Measurements from ENCODE around the gene CAT.

Gene CAT

DNA sequence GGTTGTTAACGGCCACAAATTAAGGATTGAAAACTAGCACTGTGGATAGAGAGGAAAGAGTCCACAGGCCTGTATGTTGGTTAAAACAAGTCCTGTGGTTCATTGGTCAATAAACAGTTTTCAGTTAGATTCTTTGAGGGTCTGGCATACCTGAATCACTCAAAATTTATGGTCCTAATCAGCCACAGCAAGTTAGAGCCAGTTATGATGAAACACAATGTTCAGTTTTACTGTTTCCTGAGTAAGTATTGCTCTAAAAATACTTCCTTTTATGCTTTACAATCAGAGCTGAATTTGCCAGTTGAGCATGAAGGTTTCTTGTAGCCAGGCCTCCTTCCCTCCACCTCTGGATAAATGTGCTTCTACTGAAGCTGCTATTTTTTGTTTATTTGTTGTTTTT lies 12.9 kb upstream of the CAT start:
- DNase-seq: no peak

DNA sequence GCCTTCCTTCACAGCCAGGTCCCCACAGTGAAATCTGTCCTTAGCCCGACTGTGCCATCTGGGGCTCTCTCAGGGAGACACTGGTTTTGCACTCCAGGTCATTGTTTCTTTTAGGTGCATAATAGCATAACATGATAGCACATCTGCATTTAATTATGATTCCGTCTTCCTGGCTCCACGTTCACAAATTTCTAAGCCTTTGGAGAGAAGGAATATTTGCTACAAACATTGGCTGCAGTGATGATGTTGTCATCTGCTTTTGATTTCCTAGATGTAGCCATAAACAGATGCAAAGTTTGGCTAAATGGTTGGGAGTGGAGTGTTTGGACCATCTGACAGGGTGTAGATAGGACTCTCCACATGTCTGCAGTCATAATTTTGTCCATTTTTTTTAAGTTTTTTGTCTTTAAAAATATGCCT lies 12.0 kb upstream of the CAT start:
- no peak for DNase-seq

DNA sequence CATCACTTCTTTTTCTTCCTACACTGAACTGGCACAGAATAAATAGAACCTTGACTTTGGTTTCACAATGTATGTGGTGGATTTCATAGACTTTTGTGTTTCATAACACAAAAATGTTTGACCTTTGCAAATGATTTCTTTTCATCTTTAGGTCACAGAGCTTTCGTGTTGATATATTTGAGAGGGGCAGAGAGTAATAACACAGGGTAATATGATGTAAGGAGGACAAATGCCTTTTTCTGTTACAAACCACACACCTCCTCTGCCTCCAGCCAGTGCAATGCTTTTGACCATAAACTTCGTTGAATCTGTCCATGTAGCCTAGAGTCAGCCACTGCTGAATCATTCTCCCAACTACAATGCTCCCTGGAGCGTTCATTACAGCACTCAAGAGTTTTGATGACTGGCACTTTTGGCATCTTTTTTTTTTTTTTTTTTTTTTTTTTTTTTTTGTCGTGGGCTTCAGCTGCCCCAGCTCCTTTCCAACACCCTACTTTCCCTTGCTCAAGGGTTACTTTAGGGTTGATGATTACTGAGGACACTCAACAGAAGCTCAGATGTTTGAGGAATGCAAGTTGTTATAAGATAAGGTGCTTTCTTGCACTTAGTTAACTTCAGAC lies 11.4 kb upstream of the CAT start:
- peak; percentile 14 for DNase-seq

DNA sequence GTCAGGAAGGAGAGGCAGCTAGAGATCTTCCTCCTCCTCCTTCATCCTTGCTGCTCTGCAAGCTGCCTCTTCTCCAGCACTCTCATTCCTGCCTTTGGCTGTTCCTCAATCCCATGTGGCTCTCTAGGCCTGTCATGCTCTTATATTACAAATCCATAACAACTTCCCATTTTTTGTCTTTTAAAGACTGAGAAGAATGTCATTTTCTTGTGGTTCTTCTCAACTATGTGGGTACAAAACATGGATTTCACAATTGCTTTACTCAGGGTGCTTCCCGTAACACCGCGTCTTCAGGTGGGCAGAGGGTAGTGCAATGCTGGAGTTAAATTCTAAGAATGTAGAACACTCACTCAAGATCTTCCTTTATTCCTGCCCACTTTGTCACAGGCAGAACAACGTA lies 6.8 kb upstream of the CAT start:
- DNase-seq: no peak

DNA sequence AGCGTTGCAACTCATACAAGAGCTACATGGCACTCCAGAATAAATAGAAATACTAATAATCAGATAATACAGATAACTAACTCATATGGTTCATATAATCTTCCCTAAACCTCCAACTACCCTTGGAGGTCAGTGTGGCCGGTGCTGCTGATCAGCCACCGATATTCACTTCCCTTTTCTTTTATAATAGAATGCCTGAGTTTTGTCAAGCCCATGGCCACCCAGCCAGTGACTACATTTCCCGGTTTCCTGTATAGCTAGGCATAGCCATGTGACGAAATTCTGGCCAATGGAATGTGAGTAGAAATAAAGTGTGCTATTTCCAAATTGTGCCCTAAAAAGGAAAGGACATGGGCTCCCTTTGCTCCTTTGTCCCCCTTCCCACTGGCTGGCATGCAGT lies 5.9 kb upstream of the CAT start:
- no peak for DNase-seq

DNA sequence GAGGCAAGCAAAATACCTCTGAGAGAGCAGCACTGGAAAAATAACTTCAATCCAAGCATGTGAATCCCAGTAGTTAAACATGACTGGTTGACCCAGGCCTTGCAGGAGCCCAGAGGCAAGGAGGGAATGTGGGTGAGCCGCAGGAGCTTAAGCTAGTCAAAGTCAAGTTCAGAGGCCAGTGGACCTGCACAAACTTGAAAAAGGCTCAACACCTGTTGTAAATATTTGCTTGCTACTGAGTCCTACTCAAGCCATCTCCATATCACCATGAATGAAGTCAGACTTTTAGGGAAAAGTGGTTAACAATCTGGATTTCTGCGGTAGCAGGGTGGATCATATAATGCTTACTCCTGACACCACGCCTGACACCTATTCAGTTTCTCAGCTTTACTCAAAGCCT lies 4.8 kb upstream of the CAT start:
- no peak for DNase-seq

DNA sequence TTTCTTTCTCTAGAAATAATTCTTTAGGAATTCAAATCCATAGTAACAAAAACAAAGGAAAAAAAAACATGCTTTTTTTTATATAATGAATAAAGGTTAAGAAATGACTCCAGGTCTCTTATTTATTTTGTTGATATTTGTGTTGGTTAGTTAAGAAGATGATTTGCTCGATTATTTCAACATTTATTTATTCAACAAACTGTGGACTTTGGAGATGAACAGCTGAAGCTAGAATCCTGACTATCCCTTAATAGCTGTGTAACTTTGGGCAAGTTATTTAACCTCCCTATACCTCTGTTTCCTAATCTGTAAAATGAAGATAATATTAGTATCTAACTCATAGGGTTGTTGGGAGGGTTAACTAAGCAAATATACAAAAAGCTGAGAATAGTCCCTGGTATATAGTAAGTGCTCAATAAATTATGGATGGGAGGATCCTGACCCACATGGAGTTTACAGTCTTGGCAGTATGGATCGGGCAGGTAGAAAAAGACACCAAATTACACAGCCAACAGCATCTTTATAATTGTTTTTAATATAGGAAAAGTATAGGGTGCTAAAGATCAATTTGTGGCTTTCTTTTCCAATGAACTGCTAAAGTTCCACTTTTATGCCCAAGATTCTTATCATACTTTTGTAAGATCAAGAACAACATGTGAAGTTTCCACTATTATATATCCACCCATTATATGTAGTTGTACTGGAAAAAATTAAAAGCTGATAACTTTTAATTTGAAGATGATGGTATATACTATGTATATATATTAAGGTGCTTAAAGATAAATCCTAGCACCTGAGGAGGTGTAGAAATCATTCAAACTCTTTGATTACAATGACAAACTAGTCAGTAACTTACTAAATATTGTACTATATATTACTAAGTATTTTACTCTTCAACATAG lies 1.3 kb upstream of the CAT start:
- no peak for DNase-seq

DNA sequence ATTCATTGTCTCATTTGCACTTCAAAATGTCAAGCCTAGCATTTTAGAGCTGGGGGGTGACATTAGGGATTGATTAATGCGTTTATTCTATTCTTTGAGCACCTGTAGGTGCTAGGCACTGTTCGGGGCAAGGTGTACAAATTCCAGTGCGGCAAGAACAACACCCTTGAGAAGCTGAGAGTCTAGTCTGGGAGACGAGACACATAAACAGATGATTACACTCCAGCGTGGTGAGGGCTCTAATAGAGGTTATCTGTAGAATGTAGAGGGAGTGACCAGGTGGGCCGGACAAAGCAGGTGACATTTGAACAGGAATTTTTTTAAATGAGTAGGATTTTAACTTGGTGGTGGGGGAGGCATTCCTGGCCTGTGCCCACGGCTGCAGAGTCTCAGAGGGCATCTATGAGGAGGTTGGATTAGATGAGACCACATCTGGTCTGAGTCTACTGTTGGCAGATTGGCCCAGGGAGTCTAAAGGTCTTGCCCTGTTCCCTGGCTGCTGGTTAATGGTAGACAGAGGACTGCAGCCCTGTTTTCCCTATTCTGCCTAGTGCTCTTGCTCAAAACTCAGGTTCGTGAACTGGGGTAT lies 970 bp downstream of the CAT start:
- no peak for DNase-seq

DNA sequence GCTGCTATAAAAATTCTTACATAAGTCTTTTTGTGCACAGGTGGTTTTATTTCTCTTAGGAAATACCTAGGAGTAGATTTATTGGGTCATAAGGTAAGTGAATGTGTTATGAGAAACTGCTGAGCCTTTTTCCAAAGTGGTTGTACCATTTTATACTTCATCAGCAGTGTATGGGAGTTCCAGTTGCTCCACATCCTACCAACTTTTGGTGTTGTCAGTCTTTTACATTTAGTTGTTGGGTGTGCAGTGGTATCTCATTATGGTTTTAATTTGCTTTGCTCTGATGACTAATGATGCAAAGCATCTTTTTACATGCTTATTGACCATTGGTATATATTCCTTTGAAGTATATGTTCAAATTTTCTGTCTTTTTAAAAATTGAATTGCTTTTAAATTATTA lies 3.1 kb downstream of the CAT start:
- DNase-seq: no peak

DNA sequence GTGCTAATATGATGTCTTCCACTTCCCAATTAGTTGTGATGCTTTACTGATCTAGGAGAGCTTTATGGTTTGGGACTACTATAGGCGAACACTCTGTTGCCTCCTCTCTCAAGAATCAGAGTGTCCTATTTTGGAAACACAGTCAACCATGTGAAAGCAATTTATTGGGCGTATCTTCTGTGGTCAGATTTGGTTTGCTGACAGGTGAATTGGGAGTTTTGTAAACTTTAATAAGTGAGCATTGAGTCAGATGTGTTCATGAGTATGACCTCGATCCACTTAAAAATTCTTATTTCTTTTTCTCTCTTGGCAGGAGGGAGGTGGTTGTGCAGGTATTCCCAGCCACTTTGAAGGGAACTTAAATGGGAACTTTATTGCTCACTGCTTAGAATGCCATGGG lies 4.4 kb downstream of the CAT start:
- DNase-seq: no peak

DNA sequence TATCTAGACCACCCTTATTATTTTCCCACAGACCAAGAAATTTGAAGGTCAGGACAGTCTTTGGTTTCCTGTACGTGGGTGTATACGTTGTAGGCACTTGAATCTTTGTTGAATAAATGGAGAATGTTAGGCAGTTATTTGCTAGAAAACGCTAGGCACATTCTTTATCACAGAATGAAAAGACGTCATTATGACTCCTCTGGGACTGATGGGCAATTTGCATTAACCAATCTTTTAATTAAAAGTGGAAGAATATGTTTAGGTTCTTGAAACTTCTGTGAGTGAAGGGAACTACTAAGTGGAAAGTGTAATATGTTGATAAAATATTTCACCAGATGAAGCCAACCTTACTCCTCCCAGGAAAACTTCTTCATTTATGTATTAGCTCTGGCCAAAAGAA lies 5.7 kb downstream of the CAT start:
- DNase-seq: no peak

DNA sequence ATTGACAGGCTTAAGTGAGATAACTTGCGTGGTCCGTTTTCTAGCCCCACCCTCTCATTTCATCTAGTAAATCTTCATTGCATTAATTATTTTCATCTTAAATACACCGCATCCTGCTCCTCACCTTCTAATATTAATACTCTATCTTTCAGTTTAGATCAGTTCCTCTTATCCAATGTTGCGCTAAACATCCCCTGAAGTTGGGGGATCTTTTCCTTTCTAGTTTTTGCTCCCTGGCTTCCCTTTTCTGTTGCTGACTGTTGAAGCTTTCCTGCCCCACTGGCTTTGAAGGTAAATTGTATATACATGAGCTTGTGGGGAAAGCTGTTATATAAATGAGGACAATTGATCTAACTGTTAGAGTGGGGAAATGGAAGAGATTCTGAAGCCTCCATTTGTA lies 7.2 kb downstream of the CAT start:
- no peak for DNase-seq

DNA sequence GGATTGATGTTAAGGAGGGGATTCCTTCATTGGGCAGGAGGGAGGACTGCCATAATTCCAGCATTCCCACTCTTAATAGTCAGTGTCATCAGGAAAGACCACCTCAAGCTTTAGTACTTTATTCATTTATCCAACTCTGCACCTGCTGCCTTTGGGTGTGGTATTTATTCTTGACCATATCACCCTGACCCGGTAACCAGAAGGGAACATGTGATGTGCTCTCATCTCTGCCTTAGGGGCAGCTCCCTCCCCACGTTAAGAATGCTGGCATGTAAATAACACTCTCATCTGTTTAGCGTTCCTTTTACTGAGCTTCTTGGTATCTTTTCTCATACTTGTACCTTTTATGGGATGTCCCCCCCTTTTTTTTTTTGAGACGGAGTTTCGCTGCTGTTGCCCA lies 7.7 kb downstream of the CAT start:
- DNase-seq: no peak

DNA sequence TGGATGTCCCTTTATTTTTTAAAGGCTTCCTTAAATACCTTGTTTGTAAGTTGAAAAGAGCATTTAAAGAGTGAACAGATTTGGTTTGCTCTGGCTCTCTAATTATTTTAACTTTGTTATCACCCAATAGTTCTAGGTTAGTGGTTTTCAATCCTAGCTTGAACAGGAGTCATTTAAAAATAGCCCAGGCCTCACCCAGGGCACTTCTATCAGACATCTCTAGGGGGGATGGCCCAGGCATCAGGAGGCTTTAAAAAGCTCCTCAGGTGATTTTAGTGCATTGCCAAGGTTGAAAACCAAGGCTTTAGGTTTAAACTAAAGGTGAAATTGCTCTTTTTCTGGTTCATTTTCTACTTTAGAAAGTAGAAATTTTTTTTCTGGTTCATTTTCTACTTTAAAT lies 8.3 kb downstream of the CAT start:
- no peak for DNase-seq

DNA sequence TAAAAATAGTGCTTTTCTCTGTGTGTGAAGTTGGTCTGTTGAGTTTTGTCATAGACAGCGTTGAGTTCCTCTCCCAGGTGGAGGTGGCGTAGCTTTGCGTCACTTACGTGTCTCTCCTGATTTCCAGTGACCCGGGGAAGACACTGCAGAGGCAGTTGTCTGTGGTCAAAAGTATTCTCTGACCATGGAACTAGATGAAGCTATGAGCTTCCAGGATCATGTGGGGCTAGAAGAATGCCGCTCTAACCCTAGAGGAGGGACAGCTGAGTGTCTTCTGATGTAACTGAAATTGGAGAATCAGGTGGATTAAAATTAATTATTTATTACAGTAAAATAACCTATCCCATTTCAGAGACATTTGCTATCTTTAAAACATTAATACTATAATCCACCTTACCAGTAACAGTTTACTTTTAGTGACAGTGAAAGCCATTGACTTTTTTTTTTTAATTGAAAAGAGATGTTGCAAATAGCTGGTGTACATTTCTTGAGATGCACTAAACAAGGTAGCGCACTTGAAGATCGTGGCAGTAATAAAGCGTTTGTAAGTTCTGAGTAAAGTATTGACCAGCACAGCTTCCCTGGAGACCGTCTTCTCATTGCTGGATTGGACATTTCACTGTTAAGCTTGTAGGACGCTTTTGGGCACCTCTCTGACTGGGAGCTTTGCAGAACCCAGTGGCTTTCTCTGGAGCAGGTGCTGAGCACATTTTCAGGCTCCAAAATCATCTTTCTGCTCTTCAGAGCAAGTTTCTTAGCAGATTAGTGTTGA lies 9.7 kb downstream of the CAT start:
- DNase-seq: no peak

DNA sequence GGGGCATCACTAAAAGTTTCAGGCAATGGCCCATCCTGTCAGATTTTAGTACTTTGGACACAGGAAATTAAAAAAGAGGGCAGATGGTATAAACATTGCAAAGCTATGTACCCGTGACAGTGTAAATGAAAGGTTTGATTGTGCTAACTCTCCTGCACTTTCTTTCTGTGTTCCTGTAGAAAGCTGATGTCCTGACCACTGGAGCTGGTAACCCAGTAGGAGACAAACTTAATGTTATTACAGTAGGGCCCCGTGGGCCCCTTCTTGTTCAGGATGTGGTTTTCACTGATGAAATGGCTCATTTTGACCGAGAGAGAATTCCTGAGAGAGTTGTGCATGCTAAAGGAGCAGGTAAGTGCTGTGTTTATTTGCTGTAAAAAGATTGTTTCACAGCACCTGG lies 10.3 kb downstream of the CAT start:
- no peak for DNase-seq

DNA sequence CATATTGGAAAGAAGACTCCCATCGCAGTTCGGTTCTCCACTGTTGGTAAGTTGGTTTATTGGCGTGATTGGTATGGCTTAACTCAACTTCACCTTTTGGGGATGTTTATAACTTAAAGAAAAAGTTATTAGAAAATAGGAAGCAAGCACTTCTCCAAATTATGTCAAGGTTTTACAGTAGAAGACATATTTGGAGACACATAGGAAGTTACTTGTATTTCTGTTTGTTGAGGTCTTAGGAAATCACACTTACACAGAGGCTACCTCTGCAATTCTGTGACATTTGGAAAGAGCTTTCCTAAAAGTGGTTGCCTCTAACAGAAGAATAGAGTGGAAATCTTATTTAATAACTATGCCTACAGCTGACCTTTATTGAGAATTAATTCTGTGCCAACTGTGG lies 12.3 kb downstream of the CAT start:
- no peak for DNase-seq

DNA sequence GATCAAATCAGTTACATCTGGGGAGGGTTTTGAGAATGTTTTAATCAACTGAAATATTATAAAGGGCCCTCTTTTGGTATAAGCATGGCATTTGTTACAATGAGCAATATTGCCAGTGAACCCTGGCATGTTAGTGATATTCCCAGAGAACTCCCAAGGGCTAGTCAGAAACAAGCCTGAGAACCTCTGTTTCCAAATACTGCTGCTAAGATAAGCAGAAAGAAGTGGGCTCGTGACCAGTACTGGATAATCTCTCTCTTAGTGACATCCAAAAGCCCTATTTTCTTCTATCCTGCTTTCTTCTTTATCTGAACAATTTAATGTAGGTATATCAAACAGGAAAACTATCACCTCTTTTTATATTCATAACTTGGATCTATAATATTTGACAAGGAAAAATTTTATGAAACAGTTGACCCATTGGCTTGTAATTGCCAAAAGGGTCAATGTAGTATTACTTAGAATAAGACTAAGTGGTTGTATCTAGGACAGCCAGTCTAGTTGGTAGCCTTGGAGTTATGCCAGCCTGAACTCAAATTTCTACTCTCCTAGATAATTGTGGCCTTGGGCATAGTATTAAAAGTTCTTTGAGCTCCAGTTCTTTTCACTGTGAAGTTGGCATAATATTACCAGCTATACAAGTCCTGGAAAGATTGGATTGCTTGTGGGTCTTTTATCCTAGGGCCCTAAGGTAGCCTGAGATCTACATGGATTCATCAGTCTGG lies 15.7 kb downstream of the CAT start:
- no peak for DNase-seq

DNA sequence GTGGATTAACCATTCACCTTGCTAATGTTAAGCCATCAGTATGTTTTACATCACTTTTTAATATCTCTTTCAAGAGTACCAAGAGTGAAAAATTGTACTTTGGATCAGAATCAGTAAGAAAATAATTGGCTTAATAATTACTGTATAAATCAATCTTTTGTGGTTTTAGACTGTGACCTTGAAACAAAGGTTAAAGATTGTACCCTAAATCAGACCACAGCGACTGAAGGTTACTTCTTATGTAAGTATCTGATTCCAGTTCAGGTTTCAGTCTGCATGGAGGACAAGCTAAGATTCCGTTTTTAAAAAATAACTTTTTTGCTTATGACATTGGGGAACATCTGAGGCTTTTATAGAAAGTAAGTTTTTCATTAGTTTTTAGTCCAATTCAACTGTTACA lies 18.9 kb downstream of the CAT start:
- DNase-seq: no peak

DNA sequence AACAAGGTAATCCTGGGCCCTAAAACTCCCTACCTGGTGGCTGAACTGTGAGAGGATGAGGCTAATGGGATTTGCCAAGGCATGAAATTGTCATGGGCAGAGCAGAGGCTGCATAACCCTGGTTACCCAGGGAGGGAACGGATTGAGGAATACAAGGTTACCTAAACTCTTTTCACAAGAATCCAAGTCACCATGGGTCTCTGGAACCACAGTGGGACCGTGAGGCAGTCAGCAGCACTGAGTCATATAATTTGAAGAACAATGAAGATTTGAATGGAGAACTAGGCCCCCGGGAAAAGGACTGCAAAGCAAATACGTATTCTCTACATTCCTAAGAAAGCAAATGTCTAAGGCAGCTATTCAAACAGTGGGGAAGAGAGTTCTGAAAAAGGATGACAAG lies 19.8 kb downstream of the CAT start:
- peak; percentile 2 for DNase-seq

DNA sequence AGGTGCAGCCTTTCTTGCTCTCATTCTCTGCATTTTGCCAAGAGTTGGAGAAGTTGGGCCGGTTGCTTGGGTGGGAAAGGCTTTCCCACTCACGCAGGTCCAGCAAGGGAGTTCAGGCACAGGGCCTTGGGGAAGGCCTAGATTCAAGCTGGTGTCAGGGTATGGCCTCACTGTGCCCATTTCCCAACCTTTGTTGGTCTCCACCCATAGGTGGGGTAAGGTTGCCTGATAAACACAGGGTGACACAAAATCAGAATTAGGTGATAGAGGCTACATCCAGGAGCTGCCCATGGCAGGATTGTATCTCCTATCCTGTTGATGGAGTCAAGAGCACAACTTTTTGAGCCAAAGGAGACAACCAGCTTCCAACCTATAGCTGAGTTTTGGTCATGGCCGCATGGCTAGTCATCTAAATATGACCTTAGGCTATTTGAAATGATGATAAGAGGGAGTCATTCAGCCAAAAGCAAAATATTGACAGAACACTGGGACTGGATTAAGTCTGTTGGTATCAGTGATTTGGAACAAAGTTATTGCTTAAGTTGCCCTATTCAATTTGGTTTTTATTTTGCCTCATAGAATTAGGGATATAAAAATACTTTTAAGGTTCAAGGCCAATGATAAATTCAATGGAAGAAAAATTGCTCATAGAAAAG lies 20.9 kb downstream of the CAT start:
- DNase-seq: no peak

DNA sequence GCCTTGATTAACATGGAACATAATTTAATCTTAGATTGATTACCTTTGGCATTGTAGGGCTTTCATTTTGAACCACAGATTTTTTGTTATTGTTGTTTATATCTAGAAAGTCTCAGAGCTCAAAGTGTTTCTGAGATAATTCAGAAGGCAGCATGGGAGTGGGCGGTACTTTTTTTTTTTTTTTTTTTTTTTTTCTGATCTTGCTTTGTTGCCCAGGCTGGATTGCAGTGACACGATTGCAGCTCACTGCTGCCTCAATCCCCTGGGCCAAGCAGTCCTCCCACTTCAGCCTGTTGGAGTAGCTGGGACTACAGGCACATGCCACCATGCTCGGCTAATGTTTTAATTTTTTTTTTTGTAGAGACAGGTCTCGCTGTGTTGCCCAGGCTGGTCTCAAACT lies 21.5 kb downstream of the CAT start:
- no peak for DNase-seq
